Measurements from ENCODE around the gene JCAD.
A peak's percentile ranks its signal among the peaks of the same experiment; 100 is the strongest.
"Not testable (repeated sequence)": the region's sequence is repeated elsewhere in the genome, so short reads cannot be mapped to it uniquely, and the experiment has no call there.

JCAD gene

DNA sequence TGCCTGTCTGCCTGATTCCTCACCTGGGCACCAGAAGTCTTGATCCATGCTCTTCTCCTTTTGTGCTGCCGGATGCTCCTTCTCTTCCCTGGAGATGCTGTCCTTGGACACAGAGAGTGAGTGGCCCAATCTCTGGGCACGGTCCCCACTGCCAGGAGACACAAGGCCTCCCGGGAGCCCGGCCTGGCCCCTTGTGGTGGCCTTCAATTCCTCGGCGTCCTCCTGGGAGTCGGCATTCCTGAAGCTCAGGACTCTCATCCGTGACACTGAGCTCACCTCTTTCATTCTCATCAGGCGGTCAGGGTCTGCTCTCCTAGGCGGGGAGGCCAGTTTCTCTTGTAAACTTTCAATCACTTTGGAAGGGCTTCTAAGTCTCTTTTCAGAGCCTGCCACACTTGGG is 33.3 kb downstream of the JCAD start:
- DNase-seq (ENCODE audit: low read depth, low spot score): no peak

DNA sequence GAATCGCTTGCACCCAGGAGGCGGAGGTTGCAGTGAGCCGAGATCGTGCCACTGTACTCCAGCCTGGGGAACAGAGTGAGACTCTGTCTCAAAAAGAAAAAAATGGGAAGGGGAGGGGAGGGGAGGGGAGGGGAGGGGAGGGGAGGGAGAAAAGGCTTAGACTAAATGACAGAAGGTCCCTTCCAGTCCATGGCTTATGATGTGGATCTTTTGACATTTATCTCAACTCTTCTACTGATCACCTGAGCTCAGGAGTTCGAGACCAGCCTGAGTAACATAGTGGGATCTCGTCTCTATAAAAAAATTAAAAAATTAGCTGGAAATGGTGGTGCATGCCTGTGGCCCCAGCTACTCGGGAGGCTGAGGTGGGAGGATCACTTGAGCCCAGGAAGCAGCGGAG is 34.0 kb downstream of the JCAD start:
- not testable (repeated sequence) for DNase-seq (ENCODE audit: low read depth, low spot score)

DNA sequence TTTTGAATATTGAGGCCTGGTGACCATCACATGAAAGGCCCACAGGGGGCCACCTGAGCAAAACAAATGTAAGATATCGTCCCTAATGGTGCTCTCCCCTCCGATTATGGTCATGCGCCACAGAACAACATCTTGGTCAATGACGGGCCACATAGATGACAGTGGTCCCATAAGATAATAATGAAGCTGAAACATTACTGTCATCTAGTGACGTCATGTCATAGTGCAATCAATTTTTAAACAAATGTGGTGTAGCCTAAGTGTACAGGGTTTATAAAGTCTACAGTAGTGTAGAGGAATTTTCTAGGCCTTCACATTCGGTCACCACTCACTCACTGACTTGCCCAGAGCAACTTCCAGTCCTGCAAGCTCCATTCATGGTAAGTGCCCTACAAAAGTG is 36.8 kb downstream of the JCAD start:
- no peak for DNase-seq (ENCODE audit: low read depth, low spot score)

DNA sequence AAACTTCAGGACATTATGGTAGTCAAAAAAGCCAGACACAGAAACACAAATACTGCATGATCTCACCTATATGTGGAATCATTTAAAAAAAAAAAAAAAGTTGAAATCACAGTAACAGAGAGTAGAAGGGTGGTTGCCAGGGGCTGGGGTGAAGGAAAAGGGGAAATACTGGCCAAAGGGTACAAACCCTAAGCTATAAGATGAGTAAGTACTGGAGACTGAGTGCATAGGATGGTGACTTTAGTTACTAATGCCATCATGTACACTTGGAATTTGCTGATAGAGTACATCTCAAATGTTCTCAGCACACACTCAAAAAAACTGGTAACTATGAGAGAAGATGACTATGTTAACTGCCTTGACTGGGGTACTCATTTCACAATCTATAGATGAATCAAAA is 39.9 kb downstream of the JCAD start:
- DNase-seq (ENCODE audit: low read depth, low spot score): no peak

DNA sequence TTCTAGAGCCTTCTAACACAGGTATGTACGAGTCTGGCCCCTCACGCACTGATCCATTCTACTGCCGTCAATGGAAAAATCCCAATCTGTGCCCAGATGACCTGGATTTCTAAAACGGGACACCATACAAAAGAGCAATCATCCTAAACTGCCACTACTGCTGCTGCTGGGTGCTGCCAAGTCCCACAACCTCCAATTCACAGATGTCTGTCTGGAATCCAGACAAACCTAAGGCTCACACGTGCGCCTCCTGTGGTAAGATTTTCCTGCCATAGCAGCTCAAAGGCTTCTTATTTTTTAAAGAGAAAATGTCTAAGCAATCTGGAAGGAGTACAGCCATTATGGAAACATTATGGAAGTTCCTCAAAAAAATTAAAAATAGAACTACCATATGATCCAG is 40.9 kb downstream of the JCAD start:
- no peak for DNase-seq (ENCODE audit: low read depth, low spot score)

DNA sequence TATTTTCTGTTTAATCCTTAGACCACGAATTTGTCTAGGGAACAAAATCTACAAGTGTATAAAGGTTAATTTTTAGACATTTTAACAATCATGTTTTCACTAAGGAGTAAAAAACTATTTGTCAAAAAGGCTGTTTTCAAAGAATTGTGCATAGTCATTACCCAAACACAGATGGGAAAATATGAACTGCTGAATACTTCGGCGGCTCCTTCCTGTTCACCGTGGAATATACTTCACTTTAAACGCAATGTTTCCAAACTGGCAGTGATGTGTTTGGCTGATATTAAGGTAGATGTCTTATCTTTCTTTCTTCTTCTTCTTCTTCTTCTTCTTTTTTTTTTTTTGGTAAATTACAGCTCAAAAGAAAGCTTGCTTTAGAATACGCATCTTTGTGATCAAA is 41.4 kb downstream of the JCAD start:
- no peak for DNase-seq (ENCODE audit: low read depth, low spot score)

DNA sequence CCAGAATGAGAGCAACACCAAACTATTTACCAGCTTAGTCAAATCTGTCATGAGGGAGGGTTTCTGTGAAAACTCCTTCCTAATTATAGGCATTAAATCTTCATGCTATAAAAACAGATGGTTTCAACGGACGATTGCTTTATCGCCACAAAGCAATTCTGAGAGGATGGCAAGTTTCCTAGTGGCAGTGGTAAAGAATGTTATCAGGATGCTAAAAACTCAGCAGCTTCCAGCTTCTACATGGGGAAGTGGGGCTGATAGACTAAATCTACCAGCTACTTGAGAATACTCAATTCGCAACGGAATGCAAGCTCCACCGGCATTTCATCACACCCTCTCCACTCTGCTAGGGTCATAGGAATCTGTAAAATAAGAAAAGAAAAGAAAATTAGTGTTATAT is 41.8 kb downstream of the JCAD start:
- DNase-seq (ENCODE audit: low read depth, low spot score): no peak

DNA sequence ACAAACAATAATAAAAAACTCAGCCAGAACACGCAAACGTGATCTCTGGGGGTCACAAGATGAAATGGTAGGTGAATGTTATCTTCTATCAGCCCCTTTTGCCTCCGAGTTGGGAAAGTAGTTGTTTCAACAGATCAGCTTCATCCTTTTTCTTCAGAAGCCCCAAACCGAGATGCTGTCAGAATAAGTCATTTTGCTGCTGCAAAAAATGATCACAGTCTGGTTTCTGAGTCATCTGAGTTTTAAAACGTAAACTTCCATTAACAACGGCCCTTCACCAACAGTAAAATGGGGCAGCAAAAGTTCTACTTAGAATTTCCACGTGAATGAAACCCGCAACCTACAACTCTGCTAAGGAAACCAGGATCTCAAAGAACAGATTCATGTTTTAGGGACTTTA is 44.9 kb downstream of the JCAD start:
- no peak for DNase-seq (ENCODE audit: low read depth, low spot score)

DNA sequence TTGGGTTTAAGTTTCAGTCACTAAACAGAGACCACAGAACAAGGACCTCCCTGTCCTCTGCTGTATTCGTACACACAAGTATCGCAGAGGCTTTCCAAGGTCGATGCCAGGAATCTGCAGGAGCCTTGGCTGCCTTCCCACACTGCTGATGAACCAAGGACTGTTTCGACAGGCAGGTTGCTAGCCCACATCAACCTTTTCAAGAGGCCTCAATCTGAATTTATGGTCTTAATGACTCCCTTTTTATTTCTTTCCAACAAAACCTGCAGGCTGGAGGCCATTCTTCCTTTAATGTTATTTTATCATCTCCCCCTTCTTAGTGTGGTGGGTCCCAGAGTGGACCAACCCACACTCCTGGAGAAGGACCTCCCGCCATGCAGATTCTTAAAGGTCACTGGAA is 45.6 kb downstream of the JCAD start:
- peak; percentile 88 for DNase-seq (ENCODE audit: low read depth, low spot score)

DNA sequence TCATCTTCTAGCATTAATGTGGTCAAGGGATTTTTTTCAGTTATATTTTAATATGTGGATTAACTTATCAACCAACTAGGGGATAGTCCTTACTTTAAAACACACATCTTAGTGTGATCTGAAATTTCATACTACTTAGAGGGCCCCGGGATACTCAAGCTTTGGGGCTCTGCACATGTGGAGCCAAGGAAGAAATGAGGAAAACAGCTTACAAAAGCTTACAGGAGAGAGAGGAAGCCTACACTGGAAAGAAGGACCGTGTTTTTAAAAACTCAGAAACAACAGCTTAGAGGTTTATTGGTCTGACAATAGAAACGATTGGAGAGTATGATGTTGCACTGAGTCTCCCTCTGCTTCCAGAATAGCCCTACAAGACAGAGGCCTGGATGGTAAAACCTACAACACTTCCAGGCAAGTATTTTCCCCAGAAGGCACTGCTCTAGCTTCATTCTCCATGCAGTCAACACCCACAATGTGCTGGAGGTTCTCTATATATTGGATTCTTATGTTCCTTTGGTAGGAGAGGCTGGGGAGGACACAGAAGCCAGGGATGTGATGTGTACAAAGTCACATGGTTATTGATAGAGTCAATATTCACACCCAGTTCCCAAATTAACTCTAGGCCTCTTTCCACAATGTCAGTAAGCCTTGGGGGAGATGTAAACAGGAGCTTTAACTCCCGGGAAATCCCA is 47.3 kb downstream of the JCAD start:
- DNase-seq (ENCODE audit: low read depth, low spot score): no peak

DNA sequence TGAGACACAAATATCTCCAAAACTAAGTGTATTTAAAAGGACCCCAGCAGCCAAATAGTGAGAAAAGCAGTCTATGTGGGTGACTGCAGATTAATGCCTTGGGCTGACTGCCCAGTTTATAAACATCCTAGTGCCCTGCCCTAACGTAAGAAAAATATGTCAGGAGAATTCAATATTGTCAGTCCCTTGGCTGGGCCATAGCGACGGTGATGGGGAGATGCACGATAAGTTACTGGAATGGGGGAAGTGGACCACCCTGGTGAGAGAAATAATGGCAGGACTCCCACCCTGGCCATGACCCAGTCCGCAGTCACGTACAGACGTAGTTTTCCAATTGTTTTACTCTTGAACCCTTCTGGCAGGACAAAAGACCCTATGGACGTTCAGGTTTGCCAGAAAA is 48.0 kb downstream of the JCAD start:
- no peak for DNase-seq (ENCODE audit: low read depth, low spot score)

DNA sequence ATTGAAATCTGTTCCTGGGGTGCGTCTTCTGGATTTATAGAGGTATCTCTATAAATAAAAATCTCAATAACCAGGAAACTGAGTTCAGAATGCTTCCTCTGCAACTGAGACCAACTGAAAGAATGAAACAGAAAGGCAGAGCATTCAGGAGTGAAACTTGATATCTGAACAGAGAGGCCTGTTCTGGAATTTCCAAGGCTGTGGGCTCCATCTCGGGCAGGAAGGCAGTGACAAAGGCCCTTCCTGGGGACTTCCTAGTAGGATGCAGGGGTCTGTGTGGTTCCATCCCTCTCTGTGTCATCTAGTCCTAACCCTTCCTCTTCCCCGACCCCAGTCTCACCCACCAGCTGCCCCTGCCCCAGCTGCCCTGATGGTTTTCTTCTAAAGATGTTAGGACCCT is 52.0 kb downstream of the JCAD start:
- DNase-seq (ENCODE audit: low read depth, low spot score): no peak

DNA sequence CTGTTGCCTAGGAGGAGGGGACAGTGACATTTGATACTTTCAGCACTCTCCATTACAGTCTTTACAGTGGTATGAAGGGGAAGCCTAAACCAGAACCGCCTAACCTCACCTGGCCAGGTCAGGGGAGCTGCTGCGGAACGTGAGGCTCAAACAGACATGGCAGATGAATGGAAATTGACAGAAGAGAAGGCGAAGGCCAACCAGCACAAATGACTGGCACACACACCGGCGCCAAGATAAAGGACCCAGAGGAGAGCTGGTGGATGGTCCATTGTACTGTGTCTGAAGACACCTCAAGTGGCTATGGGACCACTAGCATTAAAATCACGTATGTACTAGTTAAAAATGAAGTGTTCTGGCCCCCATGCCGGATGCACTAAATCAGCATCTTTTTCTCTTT is 53.0 kb downstream of the JCAD start:
- DNase-seq (ENCODE audit: low read depth, low spot score): no peak

DNA sequence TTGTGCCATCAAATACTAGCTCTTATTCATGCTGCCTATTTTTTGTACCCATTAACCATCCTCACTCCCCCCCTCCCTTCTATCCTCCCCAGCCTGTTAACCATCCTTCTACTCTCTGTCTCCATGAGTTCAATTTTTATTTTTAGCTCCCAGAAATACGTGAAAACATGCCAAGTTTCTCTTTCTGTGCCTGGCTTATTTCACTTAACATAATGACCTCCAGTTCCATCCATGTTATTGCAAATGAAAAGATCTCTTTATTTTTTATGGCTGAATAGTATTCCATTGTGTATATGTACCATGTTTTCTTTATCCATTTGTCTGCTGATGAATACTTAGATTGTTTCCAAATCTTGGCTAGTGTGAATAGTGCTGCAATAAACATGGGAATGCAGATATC is 54.3 kb downstream of the JCAD start:
- not testable (repeated sequence) for DNase-seq (ENCODE audit: low read depth, low spot score)

DNA sequence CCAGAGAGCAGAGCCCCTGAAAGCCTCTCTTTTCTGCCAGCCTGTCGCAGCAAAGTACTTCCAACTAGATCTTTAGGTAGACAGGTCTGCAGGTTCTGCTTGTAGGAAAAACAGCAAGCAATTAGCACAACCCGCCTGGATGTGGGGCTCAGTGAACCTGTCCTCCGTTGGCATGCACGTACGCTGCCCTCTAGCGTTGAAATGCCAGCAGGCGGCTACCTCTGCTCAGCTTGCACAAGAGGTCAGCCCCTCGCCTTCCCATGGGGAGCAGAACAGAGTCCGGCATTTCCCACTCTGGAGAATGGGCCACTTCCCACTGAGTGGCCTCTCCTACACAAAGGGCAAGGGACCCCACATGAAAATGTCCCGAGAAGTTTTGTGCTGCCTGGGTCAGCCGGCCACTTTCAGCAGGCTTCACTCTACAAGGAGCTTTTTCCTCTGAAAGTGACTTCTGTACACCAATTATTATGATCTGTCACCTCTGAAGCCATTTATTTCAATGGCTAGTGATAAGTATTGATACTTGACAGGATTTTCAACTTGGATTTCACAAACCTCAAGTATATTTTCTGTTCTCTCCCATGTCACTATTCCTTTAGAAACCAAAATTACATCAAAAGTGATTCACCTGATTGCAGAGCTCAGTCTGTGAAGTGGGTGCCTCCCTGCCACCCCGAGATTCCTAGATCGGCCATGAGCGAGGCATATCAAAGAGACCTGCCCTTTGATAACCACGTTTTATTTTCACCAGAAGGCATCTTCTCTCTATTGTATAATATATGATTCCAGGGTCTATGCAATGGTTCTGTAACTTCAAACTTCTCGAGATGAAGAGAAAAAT is 56.7 kb downstream of the JCAD start:
- DNase-seq (ENCODE audit: low read depth, low spot score): peak; percentile 89

DNA sequence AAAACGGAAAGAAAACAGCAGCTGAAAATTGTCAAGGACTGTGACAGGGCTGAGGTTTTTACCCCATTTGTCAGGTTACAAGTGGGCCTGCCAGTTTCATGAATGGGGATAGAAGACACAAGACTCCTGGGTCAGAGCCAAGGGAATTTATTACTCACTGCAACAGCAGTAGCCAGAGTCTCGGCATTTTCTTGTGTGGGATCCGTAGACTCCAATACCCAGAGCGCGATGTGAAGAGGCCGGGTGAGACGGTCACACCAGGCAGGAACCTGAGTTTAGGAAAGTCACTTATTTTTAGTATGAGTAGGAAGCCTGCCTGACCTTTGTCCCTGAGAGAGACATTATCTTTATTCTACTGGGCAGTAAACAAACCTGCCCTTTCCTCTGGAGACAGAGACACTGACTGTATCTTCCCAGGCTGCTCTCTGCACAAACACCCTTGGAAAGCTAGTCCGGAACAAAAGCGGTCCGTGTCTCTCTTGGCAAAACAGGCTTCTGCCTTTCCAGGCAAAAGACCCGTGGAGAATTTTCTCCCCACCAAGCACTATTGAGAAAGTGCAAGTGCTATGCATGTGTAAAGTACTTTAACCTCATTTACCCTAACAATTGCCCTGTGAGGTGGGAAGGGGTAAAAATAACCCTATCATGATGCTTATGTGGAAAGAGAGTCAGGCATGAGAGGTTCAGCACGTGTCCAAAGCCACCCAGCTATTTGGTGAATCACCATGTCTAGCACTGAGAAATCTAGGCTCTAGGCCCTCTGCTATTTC is 58.4 kb downstream of the JCAD start:
- DNase-seq (ENCODE audit: low read depth, low spot score): peak; percentile 96

DNA sequence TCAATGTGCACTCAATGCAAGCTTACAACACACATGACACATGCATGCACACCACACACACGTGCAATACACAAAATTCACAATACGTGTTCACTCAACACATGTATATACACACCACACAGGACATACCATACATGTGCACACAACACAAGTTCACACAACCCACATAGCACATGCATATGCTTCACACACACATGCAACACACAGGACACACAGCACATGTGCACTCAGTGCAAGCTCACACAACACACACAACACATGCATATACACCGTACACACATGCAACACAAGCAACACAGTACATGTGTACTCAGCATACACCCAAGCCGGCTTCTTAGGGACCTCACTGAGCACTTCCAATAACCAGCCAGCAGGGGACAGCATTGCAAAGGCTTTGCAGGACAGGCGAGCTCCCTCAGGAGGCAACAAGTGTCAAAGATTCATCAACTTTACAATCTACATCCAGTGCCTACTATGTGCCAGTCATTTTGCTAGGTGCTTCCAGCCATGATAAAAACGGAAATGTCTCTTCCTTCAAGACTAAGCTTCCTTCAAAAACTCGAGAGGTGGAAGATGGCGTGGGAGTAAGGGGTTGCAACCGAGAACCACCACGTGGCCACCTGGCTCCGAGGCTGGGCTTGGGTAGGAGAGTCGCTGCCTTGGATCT is 61.1 kb downstream of the JCAD start:
- peak; percentile 90 for DNase-seq (ENCODE audit: low read depth, low spot score)

DNA sequence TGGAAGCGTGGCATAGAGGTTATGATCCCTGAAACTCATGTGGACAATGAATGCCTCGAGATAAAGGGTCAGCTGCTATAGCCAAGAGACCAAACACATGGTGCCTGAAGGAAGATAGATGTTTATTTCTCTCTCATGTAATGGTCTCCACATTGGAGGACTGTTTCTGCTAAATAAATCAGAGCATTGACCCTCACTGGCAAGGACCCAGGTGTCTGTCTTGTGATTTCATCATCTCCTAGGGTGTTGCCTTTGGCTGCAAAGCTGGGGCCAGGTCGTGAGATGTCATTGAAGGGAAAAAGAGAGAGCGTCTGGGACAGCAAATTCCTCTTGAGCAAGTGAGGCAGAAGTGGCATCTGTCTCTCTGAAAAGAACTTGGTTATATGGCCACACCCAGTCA is 64.6 kb downstream of the JCAD start:
- no peak for DNase-seq (ENCODE audit: low read depth, low spot score)

DNA sequence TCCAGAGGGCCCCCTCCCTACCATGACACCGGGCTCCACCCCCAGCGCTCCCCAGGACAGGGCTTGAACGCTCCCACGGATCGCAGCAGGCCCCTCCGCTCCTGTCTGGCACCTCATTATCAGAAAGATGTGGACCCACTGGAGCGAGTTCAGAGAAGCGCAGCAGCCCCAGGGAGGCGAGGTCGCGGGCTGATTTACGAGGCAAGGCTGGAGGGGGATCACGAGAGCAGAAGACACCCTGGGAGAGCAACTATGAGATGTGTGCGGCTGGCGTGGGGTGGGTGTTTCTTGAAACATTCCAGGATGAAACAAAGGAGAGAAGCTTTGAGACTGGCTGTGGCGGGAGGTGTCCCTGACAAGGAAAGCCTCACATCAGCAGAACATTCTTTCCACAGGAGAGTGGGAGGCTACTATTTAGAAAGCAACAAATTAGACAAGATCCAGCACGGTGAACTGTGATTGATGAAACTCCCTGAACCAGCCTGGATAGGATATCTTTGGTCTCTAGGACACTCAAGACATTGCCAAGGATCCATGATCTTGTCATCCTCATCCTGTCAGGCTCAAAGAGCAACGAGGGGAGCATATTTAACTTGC is 66.0 kb downstream of the JCAD start:
- no peak for DNase-seq (ENCODE audit: low read depth, low spot score)

DNA sequence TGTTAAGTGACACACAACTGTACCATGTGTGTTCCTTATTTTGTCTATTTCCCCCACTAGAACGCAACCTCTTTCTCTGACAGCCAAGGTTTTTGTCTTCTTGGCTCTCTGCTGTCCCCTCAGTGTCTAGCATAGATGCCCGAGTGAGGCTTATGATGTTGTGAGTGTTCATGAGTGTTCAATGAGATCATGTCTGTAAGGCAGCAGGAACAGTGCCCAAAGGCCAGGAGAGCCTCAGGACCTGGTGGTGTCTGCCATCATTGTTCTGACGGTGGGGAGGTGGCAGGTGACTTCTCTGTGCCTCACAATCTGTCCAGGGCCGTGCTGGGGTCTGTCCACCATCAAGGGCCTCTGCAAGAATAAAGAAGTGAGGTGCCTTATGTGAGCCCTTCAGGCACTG is 66.5 kb downstream of the JCAD start:
- DNase-seq (ENCODE audit: low read depth, low spot score): no peak

DNA sequence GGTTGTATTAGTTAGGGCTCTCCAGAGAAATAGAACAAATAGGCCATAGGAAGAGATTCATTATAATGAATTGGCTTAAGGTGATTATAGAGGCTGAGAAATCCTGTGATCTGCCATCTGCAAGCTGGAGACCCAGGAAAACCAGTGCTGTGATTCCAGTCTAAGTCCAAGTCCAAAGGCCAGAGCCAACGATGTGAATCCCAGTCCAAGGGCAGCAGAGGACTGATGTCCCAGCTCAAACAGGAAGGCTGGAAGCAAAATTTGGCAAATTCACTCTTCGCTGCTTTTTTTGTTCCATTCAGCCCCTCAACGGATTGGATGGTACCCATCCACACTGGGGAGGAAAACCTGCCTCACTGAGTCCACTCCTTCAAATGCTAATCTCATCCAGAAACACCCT is 68.0 kb downstream of the JCAD start:
- DNase-seq (ENCODE audit: low read depth, low spot score): no peak

DNA sequence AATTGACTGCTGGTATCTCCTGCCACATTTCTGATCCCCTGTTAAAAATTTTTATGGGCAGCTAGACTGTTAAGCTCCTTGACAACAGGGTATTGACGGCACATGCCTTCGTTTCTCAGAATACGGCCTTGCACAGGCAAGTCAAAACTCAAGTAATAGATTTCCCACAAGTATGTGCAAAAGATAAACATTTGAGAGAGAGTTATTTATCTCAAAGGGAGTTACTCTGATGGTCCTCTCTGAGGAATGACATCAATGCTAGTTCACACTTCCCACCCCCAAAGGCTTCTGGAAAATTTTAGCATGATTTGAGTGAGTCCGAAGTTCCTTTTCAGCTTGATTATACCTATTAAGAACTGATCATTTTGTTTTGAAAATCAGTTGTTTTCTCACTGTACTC is 71.9 kb downstream of the JCAD start:
- no peak for DNase-seq (ENCODE audit: low read depth, low spot score)
